NCI-H1105 (cell line): Measurements from ENCODE around the gene RNU6-8.
A peak's percentile ranks its signal among the peaks of the same experiment; 100 is the strongest.

ENCODE experiments used
- DNase-seq: peaks from one replicate; lab custom pipeline; 2025; lab: John Stamatoyannopoulos, UW

RNU6-8 gene

DNA sequence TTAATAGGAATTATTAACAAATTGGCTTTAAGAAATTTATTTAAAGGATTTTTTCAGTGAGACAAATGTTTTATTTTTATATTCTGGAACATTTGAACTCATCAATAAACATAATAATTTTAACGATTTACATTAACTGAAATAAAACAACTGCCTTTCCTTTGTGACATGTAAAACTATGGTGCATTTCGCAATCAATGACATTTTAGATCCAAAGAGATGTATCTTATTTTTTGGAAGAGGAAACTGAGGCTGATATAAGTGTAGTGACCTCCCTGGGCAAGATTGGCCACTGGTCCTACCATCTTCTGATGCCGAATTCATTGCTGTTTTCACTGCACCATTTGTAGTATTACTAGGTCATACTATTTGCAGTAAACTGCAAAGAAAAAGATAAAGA is 2.5 kb upstream of the RNU6-8 start:
- DNase-seq = no peak

DNA sequence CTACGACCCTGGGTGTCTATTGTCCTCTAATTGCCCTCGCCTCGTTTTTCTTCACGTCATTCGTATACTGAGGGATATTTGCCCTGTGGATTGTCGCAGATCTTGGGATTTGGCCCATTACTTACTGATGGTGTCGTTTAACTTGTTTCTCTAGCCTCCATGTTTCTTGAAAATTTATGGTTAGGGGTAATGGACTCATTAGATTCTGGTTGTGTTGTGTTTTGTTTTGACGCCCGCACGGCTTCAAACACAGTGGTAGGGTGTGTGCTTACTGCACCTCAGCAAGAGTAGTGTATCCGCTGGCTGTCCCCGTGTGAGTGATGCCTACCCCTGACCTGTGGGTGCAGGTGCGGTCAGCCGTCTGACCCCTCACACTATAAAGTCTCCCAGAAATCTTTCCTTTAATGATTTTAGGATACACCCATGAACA is 874 bp upstream of the RNU6-8 start:
- peak; percentile 14 for DNase-seq

DNA sequence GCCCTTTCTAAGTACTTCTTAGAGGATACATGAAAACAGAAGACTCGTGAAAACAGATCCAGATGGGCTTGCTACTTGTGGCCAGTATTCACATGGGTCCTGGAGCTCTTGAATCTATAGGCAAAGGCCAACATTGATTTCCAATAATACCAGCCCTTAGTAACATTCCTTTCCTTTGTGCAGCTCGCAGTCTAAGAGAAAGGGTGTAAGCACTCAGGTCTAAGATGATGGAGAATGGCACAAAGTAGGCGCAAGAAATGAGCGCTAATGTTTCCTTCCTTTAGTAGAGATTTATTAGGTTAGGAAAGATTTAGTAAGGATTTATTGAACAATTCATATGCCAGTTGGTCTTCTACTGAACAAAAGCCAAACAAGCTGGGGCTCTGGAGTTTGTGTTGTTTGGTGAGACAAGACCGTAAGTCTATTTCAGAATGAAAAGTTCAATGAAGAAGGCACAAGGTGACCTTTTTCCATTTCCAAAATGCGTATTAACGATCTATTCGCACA is 525 bp downstream of the RNU6-8 start:
- no peak for DNase-seq

DNA sequence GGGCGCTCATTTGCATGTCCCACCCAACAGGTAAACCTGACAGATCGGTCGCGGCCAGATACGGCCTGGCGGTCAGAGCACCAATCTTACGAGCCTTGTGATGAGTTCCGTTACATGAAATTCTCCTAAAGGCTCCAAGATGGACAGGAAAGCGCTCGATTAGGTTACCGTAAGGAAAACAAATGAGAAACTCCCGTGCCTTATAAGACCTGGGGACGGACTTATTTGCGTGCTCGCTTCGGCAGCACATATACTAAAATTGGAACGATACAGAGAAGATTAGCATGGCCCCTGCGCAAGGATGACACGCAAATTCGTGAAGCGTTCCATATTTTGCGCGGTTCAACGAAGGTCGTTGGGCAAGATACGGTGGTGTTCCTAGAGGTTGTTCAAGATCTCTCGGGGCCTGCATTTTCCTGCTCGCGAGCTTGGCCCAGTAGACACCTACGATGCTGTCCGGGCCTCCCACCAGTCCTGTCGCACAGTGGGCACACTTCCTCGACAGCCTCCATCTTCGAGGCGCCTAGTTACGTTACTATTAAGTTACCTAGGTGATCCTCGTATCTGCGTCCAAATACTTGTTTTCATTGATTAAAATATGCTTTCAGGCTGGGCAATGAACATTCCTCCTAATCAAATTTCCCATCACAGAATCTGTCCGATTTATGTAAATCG is 1.1 kb downstream of the RNU6-8 start, which contains the start of gene RNU6-7:
Gene RNU6-7 (plus strand): TSS at position 230 of the 675 bp plus-strand sequence.
- peak; percentile 38 for DNase-seq

DNA sequence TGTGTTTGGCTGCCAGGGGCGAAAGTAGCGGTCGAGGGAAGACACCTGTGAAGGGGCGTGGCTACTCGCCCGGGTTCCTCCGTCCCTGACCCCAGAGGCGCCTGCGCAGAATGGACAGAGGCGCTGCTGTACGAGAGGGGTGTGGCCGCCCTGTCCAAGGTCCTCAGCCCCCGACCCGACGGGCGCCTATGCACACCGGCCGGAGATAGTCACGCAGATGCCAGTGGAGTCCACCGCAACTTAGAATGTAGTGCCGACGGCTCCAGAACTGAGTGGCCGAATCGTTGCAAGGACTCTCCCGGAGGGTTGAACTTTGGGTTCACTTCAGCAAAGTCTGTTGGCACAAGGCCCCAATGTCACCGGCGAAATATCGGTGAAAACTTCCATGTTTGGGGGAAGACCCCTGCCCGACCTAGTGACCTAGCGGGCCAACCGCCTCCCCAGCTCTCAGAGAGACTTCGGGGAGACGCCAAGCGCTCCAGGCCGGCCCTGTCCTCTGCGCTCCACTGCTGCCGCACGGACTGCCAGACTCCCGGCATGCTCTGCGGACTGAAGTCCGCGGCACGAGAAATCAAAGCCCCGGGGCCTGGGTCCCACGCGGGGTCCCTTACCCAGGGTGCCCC is 1.8 kb downstream of the RNU6-8 start:
- DNase-seq = peak; percentile 86

DNA sequence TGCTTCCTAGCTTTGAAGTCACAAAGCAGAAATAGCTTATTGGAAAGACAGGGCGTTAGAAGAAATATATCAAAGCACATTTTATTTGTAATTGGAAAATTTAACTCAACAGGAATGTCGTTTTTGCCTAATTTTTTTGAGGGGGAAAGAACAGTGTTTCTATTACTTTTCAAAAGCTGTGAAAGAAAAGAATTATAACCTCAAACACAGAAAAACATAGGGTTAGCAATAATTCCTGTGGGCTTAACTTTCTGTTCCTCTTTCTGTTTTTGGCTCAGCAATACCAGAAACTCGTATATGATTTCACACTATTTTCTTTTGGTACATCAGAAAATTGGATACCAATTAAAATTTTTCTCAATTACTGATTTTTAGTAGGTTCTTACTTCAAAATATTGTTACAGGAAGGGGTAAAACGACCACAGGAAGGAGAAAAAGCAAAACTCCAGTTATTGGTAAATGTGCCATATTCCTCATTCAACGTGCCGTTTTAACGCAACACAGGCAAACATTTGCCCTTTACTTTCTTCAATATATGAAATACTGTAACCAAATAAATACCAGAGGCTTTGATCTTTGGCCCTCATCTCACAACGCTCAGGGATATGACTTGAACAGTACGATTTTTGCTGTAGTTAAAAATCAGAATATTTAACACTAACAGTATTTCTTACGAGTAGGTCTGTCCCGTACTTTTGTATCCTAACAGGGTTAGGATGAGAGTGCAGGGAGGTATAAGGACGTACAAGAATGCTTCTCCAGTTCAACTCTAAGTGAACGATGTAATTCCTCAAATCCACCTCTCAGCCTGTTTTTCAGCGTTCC is 2.5 kb downstream of the RNU6-8 start:
- DNase-seq = no peak

DNA sequence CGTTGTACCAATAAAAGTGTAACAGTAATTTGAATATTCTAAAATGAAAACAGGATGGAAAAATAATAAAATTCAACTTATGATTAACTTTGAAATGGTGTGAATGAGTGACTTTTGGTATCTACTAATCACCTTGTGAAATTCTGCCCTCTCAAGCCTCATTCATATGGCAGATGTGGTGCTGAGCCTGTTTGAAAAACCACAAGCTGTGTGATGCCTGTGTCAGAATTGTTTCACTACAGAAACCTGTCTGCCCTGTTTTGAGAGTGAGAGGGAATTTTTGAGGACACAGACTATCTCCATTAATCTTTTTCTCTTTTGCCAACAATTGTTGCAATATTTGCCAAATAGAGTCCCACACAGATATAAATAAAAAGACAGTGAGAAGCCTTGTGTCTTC is 5.2 kb downstream of the RNU6-8 start:
- DNase-seq = no peak

DNA sequence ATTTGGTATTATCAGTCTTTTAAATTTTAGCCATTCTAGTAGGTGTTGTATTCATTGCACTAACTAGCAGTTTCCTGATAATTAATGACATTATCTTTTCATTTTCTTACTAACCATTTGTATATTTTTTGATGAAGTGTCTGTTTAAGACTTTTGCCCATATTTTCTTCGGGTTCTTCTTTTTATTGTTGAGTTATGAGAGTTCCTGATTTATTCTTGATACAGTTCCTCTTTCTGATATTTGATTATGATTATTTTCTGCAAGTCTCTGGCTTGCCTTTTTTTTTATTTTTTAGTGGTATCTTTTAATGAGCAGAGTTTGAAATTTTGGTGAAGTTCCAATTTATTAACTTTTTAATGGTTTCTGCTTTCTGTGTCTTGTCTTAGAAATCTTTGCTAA is 7.4 kb downstream of the RNU6-8 start:
- DNase-seq = no peak

DNA sequence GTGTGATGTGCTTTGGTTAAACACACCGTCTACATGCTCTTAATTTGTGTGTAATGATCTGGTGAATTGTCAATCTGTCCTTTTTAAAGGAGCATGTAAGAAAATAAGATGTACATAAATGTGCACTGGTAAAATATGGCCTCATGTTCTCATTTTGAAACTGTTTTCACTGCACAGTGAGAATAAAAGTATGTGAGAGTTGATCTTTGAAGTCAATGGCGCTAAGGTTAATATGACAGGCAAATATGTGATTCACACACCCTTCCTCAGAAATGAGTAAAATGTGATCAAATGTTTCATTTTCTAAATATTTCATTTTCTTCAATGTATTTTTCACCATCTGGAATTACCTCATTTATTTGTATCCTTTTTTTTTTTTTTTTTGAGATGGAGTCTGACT is 9.5 kb downstream of the RNU6-8 start:
- DNase-seq = no peak

DNA sequence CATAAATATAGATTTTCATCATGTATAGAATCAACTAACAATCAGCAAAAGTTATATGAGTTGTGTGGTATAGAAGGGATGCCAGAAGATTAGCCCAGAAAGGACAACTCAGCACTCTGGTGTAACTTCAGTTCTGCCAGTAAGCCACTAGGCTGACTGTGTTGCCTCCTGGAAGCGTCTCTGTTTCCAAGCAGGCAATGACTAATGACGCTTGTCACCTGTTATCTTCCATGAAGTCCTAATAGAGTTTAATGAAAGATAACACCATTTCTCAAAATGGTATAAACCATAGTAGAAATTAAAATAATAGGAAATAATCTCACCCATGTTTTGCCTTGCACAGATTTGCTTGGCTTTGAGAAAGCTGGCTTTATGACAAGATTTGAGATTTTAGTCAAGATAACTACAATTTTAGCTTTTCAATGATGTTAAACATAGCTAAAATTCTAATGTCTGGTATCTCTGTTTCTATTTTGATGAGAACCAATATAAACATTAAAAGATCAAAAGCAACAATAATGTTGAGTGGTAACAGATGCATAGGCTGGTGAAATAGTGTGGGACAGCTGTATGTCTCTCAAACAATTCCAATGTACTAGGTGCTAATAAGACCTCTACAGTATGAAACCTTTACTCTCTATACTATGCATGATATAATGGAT is 10.2 kb downstream of the RNU6-8 start:
- DNase-seq = no peak

DNA sequence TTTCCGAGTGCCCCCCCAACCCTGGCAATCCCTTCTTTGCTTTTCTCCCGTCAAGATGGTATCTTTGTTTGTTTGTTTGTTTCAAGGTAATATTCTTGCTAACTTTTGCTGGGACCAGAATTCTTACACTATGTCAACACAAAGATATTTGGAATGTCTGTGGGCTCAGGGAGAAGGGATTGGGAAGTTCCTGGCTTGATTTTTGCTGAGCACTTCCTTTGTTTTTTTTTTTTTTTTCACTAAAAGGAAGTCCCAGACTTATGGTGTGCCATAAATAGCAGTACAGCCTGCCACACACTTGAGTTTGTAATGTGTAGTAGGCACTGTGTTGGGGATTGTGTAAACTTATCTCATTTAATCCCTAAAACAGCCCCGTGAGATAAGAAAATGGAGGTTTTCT is 12.4 kb downstream of the RNU6-8 start:
- DNase-seq = no peak

DNA sequence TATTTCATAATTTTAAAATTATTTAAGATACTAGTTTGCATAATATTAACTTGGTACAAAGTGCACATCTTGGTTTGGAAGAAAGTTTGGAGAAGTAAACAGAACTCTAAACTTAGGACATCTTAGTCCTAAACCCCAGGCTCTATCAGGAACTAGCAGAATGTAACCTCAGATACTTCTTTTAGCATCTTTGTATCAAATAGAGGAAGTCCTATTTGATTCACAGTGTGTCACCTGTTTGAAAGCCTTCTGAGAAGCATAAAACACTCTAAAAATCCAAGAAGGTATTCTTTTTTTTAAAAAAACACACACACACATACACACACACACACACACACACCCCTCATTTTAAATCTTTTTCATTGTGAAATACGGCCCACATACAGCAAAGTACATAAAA is 13.3 kb downstream of the RNU6-8 start:
- no peak for DNase-seq

DNA sequence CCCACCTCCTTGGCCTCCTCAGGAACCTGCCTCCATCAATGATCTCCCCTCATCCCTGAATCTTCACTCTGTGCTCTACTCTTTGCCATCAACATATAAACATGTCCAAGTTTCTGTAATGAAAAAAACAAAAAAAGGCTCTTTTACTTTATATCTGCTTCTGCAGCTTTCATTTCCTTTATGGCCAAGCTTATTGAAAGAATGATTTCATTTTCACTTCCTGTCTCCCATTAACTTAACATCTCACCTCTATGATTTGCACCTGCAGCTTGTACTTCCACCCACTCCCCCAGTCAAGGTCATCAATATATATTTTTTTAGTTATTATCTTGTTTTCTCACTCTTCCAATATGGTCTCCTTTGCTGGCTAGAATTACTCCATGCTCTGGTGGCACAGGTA is 16.8 kb downstream of the RNU6-8 start:
- no peak for DNase-seq

DNA sequence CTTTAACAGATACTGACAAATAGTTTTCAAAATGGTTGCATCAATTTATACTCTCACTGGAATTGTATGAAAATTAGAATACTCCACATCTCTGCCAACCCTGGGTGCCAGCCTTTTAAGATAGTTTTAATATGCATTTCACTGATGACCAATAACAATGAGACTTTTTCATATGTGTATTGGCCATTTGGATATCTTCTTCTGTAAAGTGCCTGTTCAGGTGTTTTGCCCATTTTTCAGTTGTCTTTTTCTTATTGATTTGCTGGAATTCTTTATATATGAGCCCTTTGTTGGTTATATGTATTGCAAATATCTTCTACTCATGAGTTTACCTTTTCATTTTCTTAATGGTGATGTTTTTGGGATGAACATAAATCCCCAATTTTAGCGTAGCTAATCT is 18.0 kb downstream of the RNU6-8 start:
- no peak for DNase-seq

DNA sequence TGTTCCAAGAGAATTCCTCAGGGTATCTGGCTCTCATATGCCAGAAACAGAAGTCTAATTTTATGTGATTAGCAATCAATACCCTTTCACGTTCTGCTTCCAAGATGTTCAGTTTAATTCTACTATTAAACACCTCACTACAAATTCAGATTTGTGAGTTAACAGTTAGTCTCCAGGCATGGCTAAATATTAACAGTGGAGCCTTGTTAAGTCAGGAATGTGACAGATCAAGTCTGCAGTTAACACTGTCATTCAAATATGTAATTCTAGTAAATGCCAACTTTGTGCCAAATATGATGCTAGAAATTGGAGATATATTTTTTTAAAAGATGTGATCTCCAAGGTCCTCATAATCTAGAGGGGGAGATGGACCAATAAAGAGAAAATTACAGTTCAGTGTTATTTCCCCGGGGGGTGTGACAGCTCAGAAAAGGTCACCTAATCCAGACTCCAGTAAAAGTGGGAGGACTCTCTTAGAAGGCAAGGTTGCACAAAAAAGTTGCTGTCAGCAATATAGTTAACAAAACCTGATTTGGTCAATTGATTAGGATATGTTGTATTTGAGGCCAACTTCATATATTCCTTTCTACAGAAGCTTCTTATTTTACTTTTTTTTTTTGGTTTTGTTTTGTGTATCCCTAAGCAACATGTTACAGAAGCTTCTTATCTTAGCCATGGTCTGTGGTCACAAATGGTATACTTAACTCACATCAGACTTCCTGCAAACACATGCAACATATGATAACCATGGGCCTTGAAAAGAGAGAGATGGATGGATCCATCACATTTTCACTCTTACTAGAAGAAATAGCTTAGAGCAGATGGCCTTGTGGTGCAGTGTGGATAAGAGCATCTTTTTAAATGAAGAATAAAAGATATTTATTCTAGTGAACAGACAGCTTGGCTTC is 19.7 kb downstream of the RNU6-8 start:
- DNase-seq = no peak

DNA sequence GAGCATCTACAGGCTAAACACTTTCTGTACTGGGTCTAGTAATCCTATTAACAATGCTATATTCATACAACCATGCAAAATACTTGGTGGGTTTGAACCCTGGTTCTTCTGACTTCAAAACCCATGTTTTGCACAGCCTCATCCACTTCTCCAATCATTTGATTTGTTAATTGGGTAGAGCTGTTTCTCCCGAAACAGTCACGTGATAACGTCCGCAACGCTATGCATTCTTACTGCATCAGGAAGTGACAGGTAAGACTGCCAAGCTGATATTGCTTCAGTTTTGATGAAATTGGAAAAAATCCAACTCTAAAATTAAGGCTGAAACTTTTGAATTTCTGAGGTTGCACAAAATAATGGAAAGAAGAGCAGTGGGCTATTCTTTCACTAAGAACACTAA is 31.6 kb downstream of the RNU6-8 start:
- no peak for DNase-seq

DNA sequence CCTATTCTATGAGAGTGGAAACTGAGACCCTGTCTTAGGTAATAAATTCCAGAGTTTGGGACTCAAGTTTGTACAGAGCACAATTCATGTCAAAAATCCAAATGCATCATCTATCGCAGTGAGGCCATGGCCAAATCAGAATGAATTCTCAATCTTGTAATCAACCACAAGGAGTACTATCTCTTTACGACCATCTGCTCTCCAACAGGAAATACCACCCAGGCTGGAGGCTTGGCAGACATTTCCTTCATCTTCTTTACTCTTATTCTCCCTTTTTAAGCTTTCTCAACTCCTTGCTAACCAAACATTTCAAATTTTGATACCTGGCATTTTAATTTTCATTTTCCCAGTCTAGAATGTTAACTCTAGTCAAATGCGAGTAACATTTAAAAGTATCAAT is 33.9 kb downstream of the RNU6-8 start:
- no peak for DNase-seq

DNA sequence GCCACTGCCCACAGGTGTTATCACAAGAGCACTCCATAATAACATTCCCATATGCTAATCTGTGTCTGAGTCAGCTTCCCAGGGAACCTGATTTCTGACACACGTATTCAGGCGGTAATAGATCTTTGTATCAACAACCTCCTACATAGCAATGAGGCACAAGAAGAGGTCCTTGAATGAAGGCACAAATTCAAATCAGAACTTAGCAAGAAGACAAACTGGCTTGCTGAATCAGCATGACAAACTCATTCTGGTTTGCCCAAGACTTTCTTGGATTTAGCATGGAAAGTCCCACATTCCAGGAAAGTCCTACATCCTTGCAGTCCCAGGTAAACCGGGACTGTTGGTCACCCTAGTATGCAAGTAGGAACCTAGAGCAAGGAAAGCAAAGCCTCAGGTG is 35.2 kb downstream of the RNU6-8 start:
- DNase-seq = no peak

DNA sequence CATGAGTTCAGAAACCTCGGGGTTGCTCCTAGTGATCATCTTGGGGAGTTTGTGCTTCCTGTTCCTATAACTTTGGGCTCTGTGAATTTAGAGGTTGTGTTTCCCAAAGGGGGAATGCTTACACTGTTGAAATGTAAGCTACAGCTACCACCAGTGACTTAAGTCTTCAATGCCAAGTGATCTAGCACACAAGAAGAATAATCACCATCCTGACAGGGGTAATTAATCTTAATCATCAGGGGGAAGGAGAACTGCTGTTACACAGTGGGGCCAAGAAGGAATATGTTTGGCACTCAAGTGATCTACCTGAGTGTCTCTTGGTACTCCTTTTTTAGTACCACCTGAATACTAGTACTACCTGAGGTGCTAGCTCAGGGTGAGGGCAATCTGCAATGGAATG is 36.1 kb downstream of the RNU6-8 start:
- DNase-seq = no peak

DNA sequence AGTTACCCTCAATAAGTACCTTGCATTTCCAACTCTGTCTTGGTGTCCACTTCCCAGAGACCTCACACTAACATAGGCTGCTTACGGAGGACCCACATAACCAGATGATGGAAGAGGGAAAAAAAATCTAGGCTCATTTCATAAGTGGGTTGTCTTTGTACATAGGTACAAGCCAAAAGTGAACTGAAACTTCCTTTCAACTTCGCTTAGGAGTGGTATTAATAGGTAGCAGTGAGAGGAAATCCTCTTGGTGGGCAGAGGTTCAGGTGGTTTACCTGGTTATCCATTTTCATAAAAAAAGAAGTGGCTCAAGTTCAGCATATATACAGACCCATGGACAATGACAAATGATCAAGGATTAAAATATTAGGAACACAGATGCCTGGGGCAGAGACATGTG is 37.0 kb downstream of the RNU6-8 start:
- DNase-seq = no peak
